HG02943 (cell line): ENCODE data around the gene TGM4.

Experiments used
- ATAC-seq: cut with Tn5 transposase; IDR thresholded peaks from one replicate; pipeline ENCODE4 v1.9.1; 2021; ENCODE audit warnings: mild to moderate bottlenecking, low read depth, moderate library complexity; ENCODE audit not compliant: unreplicated experiment

Gene TGM4

GRCh38 chr3:44877333-44877732 is 2.9 kb downstream of the TGM4 start:
- no peak for ATAC-seq

DNA sequence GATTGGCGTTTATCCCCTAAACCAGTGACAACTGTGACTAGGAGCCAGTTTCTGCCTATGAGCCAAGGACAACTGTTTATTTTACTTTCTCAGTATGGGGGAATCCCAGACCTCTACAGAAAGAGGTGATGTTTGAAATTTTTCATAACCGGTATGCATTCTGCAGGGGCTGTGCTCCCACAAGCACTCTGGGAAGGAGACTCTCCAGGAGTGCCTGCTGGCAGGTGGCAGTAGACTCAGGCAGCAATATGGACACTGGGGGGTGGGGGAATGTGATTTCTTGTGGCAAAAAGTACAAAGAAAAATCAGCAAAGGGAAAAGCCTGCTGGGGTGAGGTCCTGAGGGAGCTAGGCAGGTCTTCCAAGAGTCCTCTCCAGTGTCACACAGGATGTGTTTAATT is 5.9 kb downstream of the TGM4 start:
- no peak for ATAC-seq

GRCh38 chr3:44883213-44883955 is 9.0 kb downstream of the TGM4 start:
- no peak for ATAC-seq

- no peak for ATAC-seq
Measured at GRCh38 chr3:44883999-44884431, 9.6 kb downstream of the TGM4 start.

DNA sequence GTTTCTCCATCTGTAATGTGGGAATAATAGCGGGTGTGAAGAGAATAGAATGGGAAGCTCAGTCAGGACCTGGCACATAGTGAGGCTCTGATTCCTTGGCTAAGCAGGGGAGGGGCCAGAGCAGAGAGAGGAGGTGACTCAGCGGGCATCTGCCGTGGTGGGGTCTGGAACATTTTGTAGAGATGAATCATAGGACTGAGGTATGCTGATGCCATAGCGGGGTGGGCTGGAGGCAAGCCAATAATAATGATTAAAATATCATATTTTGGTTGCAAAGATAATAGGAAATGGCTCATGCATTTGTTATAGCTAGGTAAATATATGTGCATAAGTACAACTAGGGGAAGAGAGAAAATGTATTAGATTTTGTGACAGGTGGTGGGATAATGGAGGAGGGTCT is 11.2 kb downstream of the TGM4 start:
- ATAC-seq: no peak

- ATAC-seq: no peak
Measured at GRCh38 chr3:44886561-44886960, 12.2 kb downstream of the TGM4 start.

- ATAC-seq: no peak
Measured at GRCh38 chr3:44887101-44887500, 12.7 kb downstream of the TGM4 start.

DNA sequence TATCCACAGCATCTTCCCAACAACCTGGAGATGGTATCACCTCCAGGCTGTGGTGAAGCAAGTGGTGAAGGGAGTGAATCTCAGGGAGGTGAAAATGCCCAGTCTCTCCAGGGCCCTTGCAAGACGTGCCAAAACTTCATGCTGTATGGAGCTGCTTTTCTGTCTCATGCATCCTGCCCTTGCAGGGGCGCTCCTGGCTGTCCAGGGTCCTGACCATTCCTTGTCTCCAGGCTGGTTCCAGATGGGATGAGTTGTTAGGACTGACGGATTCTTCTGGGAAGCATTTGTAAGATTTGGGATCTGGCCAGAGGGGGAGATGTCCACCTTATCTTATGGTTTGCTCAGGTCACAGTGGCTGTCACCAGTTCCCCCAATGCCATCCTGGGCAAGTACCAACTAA is 15.8 kb downstream of the TGM4 start:
- ATAC-seq: no peak

DNA sequence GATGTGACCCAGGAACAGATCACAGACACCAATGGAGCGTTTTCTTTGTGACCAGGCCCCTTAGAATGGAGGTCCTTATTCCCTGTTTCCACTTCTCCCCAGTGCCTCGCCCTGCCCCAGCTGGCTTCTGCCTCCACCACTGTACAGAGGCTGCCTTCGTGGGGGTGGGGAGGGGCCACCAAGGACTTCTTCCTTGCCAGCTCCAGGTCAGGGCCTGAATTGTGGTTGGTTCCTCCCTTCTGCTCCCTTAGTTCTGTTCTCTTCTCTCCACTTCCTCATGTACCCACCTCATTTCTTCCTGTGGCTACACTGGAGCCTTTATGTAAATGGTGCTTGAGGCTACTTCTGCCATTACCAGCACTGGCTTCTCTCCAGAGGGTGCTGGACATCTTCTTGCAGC is 16.4 kb downstream of the TGM4 start:
- ATAC-seq: no peak

GRCh38 chr3:44892689-44893088 is 18.3 kb downstream of the TGM4 start:
- ATAC-seq: no peak

GRCh38 chr3:44893097-44893496 is 18.7 kb downstream of the TGM4 start:
- no peak for ATAC-seq

DNA sequence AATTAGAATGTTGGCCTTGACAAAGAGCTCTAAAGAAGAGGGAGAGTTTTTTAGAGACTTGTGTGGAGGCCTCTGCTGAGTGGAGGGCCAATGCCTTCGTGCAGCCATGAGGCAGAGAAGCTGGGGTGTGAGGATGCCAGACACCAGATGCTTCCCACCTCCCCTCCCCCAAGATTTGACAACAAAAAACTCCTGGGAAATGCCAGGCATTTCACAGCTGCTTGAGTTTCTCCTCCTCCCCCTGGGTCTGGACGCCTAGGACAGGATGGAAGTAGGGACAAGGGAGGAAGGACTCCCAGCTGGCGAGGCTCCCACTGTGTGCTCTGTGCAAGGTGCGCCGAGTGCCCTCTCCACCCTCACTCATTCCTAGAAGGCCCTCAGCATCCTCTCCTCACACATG is 20.1 kb downstream of the TGM4 start:
- no peak for ATAC-seq

DNA sequence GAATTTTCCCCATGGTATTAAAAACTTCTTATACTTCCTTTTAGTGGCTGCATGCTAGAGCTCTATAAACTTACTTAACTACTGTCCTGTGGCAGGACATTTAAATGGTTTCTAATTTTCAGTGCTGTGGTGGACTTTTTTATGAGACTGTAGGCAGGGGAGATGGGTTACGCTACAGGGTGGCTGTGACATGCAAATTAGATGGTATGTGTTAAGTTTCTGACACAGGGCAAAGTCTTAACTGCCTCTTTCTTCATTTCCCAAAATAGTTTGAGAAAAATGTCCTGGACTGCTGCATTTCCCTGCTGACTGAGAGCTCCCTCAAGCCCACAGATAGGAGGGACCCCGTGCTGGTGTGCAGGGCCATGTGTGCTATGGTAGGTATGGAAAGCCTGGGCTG is 22.0 kb downstream of the TGM4 start:
- no peak for ATAC-seq

DNA sequence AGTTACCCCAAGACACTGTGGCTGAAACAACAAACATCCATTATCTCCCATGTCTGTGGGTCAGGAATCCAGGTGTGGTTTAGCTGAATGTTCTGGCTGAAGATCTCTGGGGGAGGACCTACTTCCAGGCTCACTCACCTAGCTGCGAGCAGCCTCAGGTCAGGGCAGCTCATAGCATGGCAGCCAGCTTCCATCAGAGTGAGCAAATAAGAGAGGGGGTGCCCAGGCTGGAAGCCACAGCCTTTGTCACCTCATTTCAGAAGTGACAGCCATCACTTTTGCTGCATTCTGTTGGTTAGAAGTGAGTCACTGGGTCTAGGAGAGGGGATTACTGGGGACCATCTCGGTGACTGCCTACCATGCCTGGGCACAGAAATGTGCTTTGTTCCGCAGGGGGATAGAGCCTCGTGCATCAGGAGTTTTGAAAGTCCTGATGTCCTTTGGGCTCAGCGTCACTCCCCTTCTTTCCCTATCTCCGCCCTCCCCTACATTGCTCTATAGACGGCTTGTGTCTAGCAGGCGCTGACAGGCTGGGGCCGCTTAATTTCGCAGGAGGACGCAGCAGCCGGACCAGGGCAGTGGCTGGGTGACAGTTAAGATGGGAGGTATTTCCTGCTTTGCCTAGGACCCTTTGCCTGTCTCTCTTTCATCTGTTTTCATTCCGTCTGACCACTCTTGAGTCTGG is 25.4 kb downstream of the TGM4 start:
- no peak for ATAC-seq

DNA sequence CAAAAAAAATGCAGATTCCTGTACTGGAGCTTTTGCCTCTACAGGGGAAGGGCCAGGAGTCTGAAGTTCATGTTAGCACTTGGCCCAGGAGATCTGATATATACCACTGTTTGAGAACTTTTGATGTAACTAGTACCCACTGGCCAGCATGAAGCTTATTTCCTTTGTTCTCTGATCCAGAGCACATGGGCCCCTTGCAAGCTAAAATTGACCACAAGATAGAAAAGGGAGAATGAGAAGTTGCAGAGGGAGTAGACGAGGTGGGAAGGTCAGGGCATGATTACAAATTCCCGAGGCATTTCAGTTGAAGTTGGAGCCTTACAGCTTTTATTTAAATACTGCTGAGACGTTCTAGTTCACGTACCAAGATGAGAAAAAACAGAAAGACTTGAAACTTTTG is 28.2 kb downstream of the TGM4 start:
- no peak for ATAC-seq

- no peak for ATAC-seq
Measured at GRCh38 chr3:44903314-44903713, 28.9 kb downstream of the TGM4 start.

DNA sequence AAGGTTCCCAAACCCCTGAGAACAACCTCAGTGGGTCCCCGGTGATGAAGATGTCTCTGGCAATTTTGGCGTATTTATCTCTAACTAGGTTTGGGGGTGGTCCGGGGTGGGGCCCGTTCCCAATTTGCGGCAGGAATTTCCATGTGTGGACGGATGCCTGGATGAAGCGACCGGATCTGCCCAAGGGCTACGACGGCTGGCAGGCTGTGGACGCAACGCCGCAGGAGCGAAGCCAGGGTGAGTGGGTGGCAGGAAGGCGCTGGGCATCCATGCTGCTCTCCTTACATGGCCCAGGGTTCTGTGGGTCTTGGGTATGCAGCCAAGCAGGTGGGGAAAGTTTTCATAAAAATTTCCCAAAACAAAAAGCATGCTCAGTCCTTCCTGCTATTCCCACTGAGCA is 29.3 kb downstream of the TGM4 start:
- ATAC-seq: no peak

DNA sequence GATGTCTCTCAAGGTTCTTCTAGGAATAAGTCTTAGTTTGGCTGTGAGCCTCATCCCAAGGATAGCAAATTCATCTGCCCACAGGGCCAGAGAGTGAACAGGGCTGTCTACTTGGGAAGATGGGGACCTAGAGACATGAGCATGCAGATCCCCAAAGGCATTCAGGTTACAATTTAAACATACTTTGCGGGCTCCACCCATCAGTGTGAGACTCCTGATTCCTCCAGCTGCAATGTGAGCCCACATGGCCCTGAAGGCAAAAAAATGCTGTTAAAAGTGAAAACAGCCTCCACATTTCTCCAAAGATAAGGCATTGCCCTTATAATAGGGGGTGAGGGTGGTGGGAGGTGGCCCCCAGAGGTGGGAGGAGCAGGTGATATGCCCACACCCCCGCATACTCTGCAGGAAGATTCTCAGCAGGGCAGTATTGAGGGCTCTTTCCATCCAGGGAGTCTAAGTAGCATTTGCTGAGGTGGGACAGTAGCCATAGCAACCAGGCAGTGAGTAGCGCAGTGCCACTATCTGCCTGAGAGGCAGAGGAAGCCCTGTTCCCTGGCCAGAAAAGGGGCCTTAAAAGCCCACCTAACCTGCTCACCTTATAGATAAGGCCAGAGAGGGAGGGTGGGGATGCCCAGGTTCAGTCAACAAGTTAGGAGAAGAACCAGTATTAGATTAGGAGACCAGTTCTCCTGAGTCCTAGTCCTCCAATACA is 31.2 kb downstream of the TGM4 start:
- no peak for ATAC-seq

DNA sequence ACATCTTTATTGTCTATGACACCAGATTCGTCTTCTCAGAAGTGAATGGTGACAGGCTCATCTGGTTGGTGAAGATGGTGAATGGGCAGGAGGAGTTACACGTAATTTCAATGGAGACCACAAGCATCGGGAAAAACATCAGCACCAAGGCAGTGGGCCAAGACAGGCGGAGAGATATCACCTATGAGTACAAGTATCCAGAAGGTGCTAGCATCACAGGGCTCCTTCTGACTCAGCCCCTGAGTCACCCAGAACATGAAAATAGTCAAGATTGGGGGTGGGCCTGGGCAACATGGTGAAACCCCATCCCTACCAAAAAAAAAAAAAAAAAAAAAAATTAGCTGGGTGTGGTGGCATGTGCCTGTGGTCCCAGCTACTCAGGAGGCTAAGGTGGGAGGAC is 32.6 kb downstream of the TGM4 start:
- no peak for ATAC-seq

DNA sequence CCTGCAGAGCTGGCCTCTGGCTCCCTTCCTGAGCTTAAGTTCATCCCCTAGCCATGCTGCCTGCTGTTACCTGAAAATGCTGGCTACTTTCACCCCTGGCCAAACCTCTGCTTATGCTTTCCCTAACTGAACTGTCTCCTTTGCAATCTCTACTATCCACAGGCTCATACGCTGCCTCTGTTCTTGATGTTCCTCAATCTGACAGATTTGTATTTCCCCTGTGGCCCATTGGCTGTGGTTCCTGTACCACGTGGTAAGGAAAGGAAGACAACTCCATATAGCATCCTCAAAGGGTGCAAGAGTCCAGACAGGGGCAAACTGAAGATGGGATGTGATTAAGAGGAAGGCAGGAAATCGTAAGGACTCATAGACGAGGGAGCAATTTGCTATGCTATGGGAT is 33.2 kb downstream of the TGM4 start:
- ATAC-seq: no peak

DNA sequence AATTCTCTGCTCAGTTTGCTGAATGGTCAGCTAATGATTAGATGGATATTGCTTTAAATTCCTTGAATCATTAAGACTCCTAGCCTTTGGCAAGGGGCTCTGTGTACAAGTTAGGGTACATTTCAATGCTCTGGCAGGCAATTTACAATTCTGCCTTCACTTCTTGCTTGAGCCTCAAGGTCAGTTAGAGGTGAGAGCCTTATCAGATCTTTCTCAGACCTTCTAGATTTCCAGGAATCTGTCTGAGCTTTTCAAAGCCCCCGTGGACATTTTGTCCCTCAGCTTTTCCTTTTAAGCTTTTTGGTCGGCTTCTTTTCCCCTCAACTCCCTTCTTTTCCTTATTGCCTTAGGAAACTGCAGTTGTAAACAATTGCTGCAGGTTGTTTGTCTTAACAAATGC is 34.7 kb downstream of the TGM4 start:
- ATAC-seq: no peak

DNA sequence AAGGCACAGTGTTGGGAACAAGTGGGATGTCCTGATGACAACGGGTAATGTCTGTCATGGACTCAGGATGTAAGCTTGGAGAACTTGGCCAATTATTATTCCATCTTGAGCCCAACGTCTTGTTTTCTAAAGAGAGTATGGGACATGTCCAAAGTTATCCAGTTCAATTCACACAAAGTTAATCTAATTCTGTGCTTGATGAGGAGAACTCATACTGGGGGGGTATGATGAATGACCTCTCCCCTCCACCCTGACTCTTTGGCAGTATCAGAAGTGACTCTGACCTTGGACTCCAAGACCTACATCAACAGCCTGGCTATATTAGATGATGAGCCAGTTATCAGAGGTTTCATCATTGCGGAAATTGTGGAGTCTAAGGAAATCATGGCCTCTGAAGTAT is 36.3 kb downstream of the TGM4 start:
- ATAC-seq: no peak
